Measurements from ENCODE around the gene TMEM267.
"Not testable (repeated sequence)": the region's sequence is repeated elsewhere in the genome, so short reads cannot be mapped to it uniquely, and the experiment has no call there.

TMEM267 gene

GRCh38 chr5:43456556-43456955 is 27.1 kb downstream of the TMEM267 start:
- DNase-seq (ENCODE audit: low spot score): no peak

- DNase-seq (ENCODE audit: low spot score): not testable (repeated sequence)
Measured at GRCh38 chr5:43441575-43441974, 42.1 kb downstream of the TMEM267 start.

GRCh38 chr5:43437062-43437660 is 46.5 kb downstream of the TMEM267 start:
- DNase-seq (ENCODE audit: low spot score): no peak

- DNase-seq (ENCODE audit: low spot score): no peak
Measured at GRCh38 chr5:43433382-43433781, 50.3 kb downstream of the TMEM267 start.

GRCh38 chr5:43432486-43433375 is 50.9 kb downstream of the TMEM267 start:
- DNase-seq (ENCODE audit: low spot score): peak; percentile 72

DNA sequence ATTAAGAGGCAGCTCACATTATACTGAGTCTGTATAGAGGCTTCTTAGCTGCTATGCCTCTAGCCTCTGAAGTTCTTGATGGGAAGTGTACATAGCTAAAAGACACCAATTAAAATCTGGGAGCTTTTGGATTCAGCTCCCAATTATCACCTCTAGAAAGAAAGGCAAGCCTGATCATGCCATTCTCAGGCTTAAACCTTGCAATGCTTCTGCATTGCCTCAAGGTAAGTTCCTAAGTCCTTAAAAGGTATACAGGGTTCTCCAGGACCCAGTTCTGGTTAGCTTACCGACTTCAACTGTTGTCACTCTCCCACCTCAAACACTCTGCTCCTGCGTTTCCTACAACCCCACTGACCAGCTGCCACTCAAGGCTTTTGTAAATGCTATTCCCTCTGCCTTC is 54.0 kb downstream of the TMEM267 start:
- no peak for DNase-seq (ENCODE audit: low spot score)

DNA sequence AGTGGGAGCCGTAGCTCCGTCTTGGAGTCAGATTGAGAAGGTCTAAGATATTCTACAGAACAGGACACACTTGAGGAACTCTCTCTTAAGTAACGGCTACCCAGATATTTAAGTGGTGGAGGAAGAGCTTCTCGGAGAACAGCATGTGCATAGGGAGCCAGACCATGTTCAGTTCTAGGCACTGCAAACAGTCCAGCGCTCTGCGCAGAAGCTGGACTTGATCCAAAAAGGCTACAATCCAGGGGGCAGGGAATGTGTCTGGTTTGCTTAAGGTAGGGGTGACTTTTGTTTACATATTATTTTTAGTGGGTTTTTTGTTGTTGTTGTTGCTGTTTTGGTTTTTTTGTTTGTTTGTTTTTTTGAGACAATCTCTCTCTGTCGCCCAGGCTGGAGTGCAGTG is 54.6 kb downstream of the TMEM267 start:
- no peak for DNase-seq (ENCODE audit: low spot score)

- no peak for DNase-seq (ENCODE audit: low spot score)
Measured at GRCh38 chr5:43427306-43427705, 56.4 kb downstream of the TMEM267 start.

- no peak for DNase-seq (ENCODE audit: low spot score)
Measured at GRCh38 chr5:43425983-43426382, 57.7 kb downstream of the TMEM267 start.

DNA sequence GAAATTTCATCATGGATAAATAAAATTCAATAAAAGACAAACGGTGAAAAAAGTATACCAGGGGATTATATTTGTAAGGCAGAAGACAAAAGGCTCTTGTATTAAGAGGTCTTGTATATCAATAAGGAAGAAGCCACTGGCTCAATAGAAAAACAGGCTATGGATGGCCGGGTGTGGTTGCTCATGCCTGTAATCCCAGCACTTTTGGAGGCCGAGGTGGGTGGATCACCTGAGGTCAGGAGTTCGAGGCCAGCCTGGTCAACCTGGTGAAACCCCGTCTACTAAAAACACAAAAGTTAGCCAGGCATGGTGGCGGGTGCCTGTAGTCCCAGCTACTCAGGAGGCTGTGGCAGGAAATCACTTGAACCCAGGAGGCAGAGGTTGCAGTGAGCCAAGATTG is 60.6 kb downstream of the TMEM267 start:
- not testable (repeated sequence) for DNase-seq (ENCODE audit: low spot score)

GRCh38 chr5:43422143-43422542 is 61.5 kb downstream of the TMEM267 start:
- DNase-seq (ENCODE audit: low spot score): no peak

DNA sequence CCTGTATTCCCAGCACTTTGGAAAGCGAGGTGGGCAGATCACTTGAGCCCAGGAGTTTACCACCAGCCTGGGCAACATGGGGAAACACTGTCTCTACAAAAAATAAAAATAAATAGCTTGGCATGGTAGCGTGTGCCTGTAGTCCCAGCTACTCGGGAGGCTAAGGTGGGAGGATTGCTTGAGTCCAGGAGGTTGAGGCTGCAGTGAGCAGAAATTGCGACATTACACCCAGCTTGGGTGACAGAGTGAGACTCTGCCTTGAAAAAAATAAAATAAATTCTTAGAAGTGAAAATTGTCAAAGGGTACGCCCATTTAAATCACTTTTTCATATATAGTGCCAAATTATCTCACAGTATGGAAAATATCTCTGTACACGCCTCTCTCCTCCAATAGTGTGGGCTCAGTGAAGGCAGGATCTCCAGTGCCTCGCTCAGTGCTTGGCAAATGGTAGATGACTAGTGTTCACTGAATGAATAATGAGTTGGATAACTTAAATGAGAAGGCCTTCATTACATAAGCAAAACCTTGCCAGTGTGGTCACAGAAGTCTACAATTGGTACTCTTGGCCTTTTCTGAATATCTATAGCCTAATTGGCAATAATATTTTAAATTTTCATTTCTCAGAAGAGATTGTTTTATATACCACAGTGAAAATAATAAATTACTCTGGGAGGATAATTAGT is 62.1 kb downstream of the TMEM267 start:
- no peak for DNase-seq (ENCODE audit: low spot score)

- DNase-seq (ENCODE audit: low spot score): no peak
Measured at GRCh38 chr5:43420241-43420640, 63.4 kb downstream of the TMEM267 start.

GRCh38 chr5:43418561-43418960 is 65.1 kb downstream of the TMEM267 start:
- DNase-seq (ENCODE audit: low spot score): no peak

- no peak for DNase-seq (ENCODE audit: low spot score)
Measured at GRCh38 chr5:43416803-43417394, 66.8 kb downstream of the TMEM267 start.

- DNase-seq (ENCODE audit: low spot score): no peak
Measured at GRCh38 chr5:43415935-43416802, 67.5 kb downstream of the TMEM267 start.

GRCh38 chr5:43413966-43414365 is 69.7 kb downstream of the TMEM267 start:
- DNase-seq (ENCODE audit: low spot score): no peak

- DNase-seq (ENCODE audit: low spot score): no peak
Measured at GRCh38 chr5:43412644-43413043, 71.0 kb downstream of the TMEM267 start.

GRCh38 chr5:43412156-43412555 is 71.5 kb downstream of the TMEM267 start, which contains the start of gene CCL28:
TSS of gene CCL28 (minus strand) at chr5:43412391. CDS start at chr5:43412316, 75 bp downstream.
- no peak for DNase-seq (ENCODE audit: low spot score)

DNA sequence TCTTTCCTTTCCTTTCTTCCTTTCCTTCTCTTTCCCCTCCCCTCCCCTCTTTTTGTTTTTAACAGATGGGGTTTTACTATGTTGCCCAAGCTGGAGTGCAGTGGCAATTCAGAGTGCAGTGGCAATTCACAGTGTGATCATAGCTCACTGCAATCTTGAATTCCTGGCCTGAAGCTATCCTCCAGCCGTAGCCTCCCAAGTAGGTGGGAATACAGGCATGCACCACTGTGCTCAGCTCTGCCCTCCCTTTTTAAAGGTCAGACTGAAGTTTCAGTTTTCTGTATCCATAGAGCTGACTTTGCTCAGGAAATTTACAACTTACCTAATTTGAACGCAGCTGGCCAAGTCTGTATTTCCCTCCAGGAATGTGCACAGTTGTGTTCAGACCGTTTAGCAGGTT is 72.2 kb downstream of the TMEM267 start:
- no peak for DNase-seq (ENCODE audit: low spot score)

DNA sequence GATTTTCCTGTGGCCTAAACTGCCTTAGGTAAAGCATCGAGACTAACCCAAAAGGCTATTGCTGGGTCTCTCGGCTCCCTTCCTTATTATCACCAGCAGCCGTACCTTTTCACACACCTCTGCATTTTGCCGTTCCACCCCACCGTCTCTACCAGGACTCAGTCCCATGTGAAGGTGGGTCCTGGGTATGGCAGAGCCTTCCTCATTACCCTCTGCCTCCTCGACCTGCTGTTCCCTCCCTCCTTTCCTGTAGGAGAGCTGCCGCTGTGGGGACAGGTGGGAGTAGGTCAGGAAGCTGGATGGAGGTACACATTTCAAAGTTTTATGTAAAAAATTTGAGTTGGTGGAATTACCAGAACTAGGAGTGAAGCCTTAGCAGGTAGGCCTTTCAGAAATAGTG is 73.3 kb downstream of the TMEM267 start:
- DNase-seq (ENCODE audit: low spot score): no peak
